Stomach (tissue), 4 donors: ENCODE results near the gene EEF1A2.

Experiments
- POLR2A ChIP-seq, 4 donors: fragments of 450-650 bp; IDR thresholded peaks; one replicate each; pipeline ENCODE4 v1.6.1; 2016; ENCODE audit warnings: antibody characterized with exemption in 4 of 4, control low read depth in 2 of 4, mild to moderate bottlenecking in 1 of 4, moderate library complexity in 1 of 4
- POLR2AphosphoS5 ChIP-seq, 3 donors: sonication (generic); formaldehyde crosslinking; IDR thresholded peaks; one replicate each; pipeline ENCODE4 v1.6.1; 2016; ENCODE audit warnings: antibody characterized with exemption in 3 of 3
- TF ChIP-seq, protein P1 (sequence below), 7 experiments: fragments of 450-650 bp in 4 of 7; fragments of 200-600 bp in 3 of 7; sonication (generic) in 3 of 7; IDR thresholded peaks; one replicate each; pipeline ENCODE4 v1.5.1; 2016 to 2019; ENCODE audit warnings: antibody characterized with exemption in 7 of 7, control low read depth in 2 of 7, mild to moderate bottlenecking in 1 of 7

DNA sequence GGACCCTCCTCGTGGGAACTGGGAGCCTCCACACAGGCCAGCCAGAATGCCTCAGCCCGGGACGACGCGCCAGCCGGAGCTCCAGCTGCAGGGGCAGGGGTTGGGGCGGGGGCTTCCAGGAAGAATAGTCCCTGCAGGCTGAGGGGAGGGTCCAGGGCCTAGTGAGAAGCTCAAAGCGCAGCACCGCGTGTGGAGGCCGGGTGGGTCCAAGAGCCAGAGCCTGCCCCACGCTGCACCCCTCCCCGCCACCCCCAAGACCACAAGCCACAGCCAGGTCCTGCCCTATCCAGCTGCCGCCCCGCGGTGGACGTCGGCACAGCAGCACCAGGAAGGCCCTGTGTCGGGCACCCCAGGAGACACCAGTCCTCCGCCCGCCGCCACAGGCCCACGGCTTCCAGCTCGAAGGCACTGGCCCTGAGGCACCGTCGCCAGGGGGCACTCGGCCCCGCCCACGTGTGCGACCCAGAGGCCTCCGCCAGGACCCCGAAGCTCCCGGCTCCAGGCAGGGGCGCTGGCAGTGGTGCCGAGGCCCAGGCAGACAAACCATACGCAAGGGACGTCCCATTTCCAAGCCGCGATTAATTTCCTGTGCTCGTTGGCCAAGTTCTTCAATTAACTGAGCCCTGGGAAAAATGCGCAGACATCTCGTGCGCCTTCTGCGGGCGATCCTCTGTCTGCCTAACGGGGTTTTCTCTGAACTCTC, 45.9 kb downstream of the EEF1A2 start:
- TF ChIP-seq POLR2AphosphoS5 (IDR thresholded peaks at IDR 0.05), result no peak
- TF ChIP-seq, protein P1, sequence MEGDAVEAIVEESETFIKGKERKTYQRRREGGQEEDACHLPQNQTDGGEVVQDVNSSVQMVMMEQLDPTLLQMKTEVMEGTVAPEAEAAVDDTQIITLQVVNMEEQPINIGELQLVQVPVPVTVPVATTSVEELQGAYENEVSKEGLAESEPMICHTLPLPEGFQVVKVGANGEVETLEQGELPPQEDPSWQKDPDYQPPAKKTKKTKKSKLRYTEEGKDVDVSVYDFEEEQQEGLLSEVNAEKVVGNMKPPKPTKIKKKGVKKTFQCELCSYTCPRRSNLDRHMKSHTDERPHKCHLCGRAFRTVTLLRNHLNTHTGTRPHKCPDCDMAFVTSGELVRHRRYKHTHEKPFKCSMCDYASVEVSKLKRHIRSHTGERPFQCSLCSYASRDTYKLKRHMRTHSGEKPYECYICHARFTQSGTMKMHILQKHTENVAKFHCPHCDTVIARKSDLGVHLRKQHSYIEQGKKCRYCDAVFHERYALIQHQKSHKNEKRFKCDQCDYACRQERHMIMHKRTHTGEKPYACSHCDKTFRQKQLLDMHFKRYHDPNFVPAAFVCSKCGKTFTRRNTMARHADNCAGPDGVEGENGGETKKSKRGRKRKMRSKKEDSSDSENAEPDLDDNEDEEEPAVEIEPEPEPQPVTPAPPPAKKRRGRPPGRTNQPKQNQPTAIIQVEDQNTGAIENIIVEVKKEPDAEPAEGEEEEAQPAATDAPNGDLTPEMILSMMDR (IDR thresholded peaks at IDR 0.05), result no peak
- TF ChIP-seq POLR2A (IDR thresholded peaks at IDR 0.05), result no peak
